Skin of body (tissue), 2 donors: Measurements from ENCODE around the gene ARMS2. TPM values are rescaled to one million over a fixed set of nuclear protein-coding genes. Genes with fewer than 3 reads are reported as not detected.
A peak's percentile ranks its signal among the peaks of the same experiment; 100 is the strongest.

Experiments used
- DNase-seq: peaks from one replicate; lab custom pipeline; 2025; lab: John Stamatoyannopoulos, UW
- total RNA-seq: library from RNA; depleted of rRNA; stranded (reverse); fragments of >200 nt; gene quantifications from one replicate; pipeline ENCODE4 v1.2.3, GENCODE V29; 2014

ARMS2 gene
- total RNA-seq, 1 donor from 2014 or later, result not detected

DNA sequence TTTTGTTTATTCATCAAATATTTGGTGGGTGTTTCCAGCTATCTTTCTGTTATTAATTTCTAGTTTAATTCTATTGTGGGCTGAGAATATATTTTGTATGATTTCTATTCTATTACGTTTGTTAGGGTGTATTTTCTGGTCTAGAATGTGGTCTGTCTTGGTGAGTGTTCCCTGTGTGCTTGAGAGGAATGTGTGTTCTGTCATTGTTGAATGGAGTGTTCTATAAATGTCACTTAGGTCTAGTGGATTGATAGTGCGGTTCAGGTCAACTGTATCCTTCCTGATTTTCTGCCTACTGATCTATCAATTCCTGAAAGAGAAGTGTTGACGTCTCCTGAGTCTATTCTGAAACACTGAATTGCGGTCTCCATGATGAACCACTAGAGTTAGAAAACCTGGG lies 15.4 kb downstream of the ARMS2 start:
- DNase-seq, result no peak

DNA sequence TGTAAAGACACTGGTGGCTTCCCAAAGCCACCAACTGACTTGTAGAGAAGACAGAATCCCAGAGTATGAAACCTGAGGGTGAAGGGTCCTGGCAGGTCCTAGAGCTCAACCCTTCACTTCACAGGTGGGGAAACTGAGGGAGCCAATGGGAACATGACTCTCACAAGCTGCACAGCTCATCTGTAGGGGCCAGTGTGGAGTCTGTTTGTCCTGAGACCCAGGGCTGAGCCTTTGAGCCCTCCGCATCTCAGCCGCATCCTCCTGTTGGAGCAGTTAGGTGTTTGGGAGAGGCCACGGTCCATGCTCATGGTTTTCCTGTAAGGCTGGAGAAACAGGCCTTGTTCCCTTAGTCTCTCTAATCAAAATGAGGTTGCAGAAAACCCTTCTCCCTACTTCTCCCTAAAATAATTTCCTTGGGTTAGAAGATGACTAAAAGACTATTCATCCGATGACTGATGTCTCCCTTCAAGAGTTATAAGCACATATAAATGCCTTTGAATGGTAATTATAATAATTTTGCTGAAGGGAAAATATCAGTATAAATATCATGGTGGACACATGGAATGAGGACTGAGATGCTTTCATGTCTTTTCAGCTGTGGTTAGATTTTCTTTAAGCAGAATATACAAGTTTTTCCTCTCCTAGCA lies 17.2 kb downstream of the ARMS2 start:
- DNase-seq, result no peak

DNA sequence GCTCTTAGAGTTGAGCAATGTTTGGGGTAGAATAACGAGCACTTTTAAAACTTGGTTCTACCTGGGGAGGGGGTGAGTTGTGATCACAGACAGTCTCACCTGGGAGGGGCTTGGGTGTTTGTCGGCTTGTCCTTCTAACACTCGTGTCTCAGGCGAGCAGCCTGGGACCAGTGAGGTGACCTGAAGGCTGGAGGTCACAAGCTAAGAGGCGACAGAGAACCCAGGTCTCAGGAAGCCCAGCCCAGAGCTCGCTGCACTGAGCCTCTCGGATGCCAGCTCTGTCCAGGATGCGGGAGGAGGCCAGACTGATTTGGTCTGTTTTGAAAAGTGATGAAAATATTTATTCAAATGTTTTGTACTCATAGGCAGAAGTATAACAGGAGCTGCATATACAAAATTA lies 18.7 kb downstream of the ARMS2 start:
- no peak for DNase-seq

DNA sequence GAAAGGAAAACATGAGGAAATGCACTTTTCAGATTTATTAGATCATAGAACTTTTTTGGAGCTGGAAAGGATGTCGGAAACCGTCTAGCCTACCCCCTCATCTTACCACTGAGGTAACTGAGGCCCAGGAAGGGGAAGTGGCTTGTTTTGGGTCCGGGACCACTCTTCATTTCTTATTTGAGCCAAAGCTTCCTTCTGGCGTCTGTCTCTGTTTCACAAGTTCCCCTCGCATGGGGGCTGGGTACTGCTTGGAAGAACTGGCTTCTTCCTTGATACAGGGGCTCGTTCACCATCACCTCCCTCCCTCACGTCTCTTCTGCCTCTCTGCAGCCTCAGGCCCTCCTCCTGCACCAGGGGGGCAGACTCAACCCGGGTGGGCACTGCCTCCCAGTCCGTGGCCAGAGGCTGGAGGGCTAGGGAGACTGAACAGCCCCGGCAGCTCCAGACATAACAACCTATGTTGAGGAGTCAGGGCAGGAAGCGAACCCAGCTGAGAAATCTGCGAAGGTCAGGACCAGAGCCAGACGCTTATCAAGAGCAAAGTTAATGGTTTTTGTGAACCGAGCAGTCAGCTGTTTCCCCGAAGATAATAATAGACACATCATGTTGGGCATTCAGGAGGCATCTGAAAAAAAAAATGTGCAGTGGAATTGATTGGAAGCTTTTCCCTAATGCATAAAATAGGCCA lies 19.8 kb downstream of the ARMS2 start:
- DNase-seq, result peak; percentile 25

DNA sequence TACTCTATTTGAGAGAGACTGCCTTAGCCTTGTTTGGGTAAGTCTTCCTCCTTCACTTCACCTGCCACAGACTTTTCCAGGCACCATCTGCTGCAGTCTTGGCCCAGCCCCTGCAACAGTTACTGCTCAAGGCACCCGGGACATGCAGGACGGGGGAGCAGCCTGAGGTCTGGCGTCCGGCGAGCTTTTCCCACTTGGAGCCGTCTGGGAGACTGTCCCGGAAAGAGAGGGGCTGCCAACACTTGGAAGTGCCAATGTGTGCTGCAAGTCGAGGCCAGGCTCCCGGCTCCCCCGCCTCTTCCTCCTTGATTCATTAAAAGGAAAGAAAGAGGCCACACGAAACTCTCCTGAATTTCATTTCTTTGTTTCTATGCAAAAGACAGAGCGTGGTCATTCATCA lies 20.6 kb downstream of the ARMS2 start:
- no peak for DNase-seq

DNA sequence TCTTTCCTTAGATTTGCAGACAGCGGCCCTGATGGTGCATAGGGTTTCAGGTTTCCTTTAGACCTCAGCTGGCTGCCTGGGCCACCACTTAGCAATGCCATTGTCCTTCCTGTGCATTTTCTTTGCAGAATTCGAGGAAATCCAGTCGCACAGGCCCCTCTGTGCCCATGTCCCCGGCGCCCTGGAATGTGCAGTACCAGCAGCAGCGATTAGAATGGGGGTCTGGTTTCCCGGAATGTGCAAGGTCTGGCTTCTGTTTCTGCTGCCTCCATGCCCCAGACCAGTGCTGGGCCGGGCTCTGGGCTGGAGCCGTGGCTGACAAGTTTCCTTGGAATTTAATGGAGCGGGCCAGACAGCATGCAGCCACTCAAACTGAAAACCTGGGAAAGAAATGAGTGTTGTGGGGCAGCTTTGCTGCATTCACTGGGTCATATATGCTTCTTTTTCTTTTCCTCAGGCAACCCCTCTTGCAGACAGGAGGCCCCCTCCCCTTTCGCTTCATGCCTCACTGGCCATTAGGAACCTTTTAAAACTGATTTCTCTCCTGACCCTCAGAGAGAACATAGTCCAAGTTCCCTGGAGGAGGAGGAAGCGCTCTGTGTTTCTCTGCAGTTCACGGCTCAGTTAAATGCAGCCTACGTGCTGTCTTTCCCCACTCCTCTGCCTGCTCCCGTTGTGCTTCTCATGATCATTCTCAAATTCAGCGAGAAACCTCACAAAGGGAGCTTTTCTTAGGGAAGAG lies 21.3 kb downstream of the ARMS2 start:
- no peak for DNase-seq

DNA sequence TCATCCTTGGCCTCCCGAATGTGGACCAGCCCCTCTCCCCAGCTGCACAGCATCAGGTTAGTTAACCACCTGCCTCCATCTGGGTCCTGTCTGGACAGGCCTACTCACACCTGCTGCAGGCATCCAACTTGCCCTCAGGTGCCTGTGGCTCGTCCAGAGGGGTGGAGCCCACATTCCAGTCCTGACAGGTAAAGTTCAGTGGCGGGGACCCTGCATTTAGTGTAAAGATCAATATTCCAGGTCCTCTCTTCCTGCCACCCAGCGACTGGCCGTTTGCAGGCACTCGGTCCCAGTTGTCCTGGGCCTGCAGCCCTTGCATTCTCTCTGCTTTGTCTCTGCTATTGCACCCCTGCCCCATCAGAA lies 21.9 kb downstream of the ARMS2 start:
- DNase-seq, result no peak

DNA sequence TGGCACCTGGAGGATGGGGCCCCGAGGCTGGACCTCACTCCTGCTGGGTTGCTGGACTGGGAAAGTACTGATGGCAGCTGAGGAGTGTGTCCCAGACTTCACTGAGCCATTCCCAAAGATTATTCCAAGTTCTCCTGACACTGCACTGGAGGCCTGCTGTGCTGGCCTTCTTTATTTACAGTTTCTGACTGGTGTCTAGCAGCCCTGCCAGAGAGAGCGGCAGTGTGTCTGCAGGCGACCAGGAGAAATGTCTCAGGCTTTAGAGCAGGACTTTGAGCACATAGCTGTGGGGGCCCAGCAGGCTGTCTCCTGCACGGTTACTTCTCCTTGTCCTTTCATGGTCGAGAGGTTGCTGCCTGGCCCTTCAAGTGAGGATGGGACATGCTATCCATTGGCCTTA lies 23.0 kb downstream of the ARMS2 start:
- DNase-seq, result no peak

DNA sequence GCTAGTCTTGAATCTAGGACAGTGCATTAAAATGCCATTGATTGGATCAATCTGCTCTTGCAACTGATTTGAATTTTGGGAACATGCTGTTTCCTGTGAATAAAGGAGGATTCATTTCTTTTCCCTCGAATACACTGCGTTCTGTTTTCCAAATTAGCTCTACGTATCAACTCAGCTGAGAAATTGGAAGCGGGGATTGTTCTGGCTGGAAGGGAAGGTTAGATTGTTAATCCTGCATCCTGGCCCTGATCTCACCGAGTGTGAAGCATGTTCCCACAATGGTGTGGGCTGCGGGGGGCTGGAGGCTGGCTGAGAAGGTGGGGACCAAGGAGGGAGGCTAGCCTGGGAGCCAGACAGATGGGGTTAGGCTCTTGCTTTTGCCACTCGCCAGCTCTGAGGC lies 24.5 kb downstream of the ARMS2 start:
- DNase-seq, result no peak

DNA sequence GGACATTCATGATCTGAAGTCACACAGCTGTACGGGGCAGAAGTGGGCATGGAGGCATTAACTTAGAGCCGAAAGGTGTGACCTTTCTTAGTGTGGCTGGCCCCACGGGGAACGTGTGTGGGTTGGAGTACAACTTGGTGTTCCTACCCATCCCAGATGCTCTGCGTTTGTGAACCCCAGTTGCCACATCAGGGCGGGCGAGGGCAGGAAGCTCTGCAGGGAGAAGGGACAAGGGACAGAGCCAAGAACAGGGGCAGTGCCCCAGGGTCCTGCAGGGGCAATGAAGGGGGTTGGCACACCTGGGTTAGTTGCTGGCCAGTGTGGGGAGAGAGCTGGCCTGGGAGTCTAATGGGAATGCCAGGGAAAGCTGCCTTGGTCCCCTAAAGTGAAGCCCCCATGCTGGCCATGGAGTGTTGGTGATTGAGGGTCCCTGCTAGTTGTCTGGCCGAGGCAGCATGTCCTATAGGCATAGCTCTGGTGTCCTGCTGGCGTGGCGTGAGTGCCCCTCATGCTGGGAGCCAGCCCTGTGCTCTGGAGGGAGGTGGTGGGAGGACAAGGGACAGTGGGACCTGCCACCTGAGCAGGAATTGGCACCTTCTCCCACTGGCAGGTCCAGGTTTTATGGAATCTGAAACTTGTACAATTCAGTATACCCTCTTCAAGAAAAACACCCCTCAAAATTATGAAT lies 25.8 kb downstream of the ARMS2 start:
- no peak for DNase-seq

DNA sequence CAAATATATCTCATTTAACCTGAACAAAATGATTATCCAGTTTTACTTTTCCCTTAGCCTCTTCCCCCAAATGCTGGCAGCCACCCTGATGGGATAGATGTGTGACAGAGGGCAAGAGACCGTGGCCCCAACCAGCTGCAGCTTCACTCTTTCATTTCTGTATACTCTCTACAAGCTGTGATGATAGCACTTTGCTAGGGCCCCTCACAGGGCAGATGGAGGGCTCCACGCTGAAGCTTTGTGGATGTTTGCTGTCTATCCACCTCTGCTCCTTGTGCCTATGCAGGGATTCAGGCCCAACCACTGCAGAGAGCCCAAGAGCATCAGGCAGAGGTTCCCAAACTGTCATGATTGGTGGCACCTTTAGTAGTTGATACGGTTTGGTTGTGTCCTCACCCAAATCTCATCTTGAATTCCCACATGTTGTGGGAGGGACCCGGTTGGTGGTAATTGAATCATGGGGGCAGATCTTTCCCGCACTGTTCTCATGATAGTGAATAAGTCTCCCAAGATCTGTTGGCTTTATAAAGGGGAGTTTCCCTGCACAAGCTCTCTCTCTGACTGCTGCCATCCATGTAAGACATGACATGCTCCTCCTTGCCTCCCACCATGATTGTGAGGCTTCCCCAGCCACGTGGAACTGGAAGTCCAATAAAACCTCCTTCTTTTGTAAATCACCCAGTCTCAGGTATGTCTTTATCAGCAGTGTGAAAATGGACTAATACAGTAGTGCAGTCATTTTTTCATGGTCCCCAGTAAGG lies 27.0 kb downstream of the ARMS2 start:
- no peak for DNase-seq

DNA sequence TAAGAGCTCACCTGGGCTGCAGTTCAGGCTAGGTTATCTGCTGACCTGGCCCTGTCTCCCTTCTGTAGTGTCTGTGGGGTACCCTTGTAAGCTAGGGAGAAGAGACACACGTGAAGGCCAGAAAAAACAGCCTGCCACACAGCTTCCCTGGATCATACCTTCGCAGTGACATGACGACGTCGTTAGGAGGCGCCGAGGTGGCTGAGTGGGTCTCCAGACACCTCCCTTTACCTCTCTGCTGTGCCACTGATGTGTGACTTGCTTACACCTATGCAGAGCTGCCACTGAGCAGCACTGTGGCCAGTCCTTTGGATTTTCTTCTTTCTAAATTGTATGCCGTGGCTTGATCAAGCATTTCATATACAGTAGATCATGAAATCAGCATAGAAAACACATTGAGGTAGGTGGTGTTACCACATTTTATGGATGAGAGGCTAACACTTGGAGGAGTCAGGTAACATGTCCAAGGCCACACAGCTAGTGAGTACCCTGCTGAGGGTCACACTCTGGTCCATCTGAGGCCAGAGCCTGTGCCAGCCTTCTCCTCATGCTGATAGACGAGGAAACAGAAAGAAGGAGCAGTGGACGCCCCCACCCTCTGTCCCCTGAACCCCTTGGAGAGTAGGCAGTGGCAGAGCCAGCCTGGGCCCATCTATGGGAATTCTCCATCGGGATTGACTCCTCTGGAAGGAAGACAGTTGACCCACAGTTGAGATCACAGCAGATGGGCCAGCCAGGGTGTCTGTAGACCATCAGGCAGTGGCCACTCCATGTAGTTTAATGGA lies 30.0 kb downstream of the ARMS2 start:
- DNase-seq, result no peak

DNA sequence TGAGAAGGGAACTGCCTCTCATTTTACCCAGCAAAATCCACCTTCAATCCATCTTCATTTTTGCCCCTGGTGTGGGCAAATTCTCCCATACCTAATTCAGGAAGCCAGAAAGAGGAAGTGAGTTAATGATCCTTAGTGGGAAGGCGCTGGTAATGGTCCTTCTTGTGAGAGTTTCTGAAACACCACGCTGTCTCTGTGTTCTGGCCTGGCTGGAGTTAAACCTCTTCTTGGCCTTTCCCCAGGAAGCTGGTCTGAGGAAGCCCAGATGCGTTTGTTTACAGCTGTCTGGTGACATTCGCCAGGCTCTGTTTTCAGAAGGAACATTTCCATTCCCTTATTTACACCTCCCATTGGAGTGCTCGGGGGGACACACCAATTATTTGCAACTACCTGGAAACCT lies 31.2 kb downstream of the ARMS2 start:
- DNase-seq, result peak; percentile 35

DNA sequence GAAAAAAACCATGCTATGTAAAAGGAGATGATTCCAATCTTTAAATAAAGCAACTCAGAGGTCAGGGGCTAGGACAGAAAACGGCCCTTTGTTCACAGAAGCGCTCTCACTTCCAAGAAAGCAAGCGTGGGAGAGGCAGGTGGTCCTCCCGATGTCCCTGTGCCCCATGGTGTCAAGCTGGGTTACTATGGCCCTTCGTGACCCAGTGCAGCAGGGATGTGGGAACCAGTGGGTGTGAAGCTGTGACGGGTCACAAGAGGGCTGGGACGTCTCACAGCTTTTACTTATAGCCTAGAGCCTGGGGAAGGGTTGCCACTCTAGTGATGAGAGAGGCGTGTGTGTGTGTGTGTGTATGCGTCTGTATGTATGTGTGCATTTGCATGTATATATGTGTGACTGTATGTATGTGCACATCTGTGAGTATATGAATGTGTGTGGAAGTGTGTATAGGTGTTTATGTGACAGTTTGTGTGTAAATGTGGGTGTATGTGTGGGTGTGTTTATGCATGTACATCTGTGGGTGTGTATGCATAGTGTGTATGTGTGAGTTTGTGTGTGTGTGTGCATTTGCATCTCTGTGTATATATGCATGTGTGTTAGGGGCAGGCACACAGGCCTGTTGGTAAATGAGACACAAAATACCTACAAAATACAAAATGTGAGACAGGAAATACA lies 32.1 kb downstream of the ARMS2 start:
- no peak for DNase-seq

DNA sequence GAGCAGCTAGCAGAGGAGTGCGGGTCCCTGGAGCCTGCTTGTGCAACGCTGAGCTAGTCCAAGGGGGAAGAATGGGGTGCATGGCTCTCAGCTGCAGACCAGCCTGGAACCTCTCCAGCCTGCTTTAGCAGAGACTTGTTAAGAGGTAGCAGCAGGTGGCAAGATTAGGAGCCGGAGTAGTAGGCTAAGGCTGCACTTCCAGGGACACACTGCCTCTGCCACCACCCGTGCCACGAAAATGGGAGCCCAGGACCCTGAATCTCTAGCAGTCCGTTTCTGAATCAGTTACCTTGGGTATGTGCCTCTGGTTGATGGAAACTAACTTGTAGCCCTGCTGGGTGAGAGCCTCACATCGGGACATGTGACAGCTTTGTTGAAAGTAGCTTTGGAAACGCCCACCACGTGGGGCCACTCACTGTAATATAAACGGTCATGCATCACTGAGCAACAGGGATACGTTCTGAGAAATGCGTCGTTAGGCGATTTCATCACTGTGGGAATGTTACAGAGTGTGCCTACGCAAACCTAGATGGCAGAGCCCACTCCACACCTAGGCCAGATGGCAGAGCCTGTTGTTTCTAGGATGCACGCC lies 32.8 kb downstream of the ARMS2 start:
- no peak for DNase-seq

DNA sequence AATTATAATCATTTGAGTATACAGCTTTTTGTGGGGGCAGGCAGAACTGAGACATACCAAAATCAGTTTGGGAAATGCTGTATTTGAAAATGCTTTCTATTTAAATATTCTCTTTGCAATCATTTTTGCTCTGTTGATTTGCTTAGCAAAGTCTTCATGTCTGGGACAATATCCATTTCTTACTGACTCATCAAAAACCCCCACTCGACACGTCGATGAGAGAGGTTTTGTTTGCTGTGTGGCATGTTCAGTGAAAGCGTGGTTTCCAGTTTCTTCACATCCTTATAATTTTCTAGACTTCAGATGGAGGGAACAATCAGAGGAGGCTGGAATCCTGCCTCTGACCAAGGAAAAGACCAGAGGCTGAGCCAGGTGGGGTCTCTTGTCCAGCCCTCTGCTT lies 35.8 kb downstream of the ARMS2 start:
- no peak for DNase-seq

DNA sequence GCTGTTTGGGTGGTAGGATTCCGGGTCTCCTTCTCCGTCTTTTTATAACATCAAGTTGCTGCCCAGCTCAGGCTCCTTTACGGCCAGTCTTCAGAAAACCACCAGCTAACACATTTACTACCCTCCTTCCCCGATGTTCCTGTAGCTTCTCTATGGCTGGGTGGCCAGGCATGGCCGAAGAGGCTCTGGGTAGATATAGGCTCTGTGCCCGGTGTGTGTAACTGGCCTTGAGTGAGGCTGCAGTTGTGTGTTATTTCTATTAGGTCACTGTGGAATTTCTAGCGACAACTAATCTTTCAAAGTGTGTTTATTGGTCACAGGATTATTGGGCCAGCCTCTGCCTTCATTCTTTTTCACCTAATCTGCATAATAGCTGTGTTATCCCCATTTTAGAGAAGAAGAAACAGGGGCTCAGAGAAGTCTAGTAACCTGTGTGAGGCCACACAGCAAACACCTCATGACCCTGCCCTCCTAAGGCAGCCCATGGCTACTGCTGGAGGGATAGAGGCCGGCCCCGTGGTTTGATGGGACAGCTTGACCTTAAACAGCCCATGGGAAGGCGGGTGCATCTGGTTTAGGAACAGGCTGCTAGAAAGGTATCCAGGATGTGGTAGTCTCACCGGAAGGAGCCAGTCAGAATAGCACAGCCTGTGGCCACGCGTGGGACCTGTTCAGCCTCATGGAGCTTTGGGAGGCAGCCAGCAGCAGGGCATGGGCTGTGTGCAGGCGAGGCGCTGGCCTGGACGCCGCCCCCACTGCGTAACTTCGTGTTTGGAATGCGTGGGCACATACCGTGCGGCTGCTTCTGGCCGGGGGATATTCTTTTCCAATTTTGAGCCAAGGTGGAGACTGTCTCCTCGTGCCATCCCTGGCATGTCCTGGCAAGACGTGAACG lies 36.6 kb downstream of the ARMS2 start:
- DNase-seq, result no peak

DNA sequence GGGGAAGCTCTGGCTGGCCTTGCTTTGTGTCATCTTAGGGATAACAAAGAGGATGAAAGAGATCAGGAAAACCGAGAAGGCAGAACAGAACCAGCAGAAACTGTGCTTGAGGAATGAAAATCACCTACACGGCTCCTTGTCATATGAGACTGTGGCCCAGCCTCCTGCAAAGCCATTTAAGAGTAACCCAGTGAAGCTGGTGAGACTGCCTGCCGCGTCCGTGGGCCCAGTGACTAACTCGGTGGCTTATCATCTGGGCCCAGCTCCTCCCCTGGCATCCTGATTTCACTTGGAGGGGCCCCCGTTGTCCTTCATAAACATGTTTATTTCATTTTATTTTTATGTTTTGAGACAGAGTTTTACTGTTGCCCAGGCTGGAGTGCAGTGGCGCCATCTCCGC lies 37.6 kb downstream of the ARMS2 start:
- DNase-seq, result no peak
